Stimulated activated CD4-positive, alpha-beta T cell treated with anti-CD3 and anti-CD28 coated beads, Interleukin-15, amount 100 ng/mL, for 1 hour (primary cell): ENCODE data around the gene PYGL.
"Not testable (repeated sequence)": the region's sequence is repeated elsewhere in the genome, so short reads cannot be mapped to it uniquely, and the experiment has no call there.

ENCODE experiments used
- DNase-seq, 2 donors: peaks; one replicate each; pipeline ENCODE4 v3.0.0-alpha.2; 2020; ENCODE audit warnings: low read depth in 1 of 2, low spot score in 1 of 2

PYGL gene

GRCh38 chr14:50943943-50944646, at the start of gene PYGL:
Gene PYGL (minus strand): TSS chr14:50944483. CDS start chr14:50944403, 80 bp downstream.
- peak in 1 of 2 donors; percentile 16 for DNase-seq

DNA sequence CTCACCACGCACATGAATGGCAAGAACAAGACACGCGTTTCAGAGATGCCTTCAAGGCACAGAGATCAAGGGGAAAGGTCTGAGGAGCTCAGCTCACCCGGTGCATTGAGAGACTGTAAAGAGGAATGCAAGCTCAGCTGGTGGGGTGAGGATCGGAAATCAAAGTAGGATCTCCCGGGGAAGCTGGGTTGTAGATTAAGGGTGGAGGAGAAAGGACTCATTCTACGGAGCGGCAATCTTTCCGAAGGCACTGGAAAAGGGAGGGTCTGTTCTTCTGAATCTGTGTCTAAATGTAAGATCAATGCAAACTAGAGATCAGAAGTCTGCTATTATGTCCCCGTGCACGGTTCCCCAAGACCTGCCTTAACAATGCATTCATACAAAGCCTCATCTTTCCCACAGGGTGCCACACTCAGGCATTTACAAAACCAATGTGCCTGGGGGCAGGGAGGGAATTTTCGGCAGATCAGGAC, 41.6 kb upstream of the PYGL start:
- DNase-seq, result no peak

- no peak for DNase-seq
These were observed 41.0 kb upstream of the PYGL start for GRCh38 chr14:50985124-50985858.

DNA sequence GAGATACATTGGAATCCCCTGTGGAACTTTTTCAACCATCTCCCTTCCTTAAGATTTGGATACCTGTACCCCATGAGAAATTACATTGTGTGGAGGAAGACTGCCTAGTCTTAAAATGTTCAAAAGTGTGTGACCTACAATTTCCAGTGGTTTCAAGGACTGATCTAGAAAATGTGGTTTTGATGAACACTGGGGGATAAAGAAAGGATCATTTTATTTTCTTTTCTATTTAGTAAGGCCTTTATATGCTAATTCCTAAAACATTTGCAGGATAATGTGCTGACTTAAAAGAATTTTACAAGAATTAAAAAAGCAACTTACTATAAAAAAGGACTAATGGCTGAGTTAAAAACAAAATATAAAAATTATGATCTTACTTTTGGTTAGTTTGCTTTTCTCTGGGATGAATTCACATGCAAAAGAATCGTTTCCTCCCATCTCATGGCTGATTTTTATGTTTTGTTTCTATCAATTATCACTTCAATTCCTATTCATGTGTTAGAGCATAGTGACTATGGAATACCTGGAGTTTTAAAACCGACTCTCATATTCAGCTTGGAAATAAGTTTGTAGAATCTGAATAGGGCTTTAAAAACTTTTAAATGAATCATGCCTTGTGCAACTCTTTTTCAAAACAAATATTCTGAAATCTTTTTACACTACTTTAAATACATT, 39.9 kb upstream of the PYGL start:
- no peak for DNase-seq

DNA sequence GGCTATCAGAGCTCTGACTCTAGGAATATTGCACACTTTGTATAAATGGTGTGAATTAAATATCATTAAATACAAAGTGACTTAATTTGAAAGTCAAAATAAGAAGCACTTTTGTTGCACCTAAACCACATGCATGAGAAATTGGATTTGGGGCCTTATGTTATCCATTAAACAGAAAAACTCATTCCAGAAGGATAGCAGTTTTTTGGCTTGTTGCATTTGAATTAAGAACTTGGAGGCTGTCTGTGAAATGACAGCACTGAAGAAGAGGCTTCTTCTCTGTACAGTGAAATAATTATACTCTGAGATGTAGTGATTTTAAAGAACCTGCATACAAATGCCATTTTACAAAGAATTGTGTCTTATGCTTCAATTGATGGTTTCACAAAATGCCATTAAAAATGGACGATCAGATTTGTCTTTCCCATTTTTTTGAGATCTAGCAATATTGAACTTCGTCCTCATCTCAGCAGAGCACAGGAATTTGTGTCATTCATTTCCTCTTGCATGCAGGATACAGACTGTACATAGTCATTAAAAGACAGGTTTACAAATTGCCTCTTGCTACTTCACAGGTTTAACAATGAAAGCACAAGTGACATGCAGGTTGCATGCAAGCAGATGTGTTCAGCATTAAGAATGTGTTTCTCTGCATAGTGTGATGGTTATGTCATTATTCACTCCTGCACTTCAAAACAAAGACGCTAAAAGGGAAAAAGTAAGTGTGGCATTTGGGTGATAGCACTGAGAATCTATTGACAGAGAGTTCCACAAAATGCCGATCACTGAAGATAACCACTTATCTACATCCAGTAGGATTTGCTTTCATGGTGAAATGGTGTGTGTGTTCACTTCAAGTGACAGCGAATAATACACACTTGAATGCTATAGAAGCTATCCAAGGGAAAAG, 35.9 kb upstream of the PYGL start:
- DNase-seq, result no peak

- DNase-seq, result no peak
These were observed 34.6 kb upstream of the PYGL start for GRCh38 chr14:50978888-50979287.

- no peak for DNase-seq
These were observed 34.2 kb upstream of the PYGL start for GRCh38 chr14:50978529-50978871.

DNA sequence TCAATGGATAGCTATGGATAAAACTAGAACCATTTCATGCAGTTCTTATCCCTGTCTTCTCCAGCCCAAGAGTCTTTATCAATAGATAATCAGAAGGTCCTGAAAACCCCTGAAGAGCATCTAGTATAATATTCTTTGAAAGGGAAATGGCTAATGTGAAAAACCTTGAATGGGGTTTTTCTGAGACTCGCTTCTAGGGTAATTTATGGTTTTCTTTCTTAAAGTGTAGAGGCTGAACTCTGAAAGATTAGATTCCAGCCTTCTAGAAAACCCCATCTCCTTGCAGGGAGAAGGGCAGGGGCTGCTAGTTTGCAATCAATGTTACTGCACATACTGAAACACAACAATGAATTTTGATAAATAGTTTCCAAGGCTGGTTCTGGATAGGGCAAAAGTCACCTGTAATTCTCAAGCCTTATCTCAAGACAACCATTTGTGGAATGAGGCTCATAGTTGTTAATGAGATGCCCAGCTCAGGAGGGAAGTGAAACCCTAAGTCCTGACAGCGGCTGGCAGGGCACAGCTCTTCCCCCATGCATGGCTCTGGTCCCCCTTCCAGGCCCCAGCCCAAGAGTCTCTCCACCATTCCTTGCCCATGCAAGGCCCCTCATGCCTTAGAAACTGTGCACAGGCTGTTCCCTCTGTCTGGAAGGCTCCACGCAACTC, 33.7 kb upstream of the PYGL start:
- no peak for DNase-seq

GRCh38 chr14:50974118-50974517, 29.8 kb upstream of the PYGL start:
- DNase-seq, result no peak

DNA sequence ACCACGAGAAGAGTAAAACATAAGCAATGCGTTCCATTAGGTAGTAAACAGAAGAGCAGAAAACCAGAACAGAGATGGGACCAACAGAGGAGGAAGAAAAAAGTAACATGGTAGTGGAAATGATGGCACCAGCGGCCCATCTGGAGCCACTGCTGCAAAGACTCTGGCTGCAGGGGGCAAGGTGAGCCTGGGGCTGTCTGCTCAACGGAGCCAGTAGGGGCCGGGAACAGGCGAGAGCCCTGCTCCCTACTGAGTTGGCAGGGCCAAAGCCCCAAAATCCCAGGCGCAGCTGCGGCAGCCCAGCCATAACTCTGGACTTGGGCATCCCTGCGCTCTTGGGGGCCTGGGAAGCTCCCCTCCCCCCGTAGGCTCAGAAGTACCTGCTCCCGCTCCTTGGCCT, 28.5 kb upstream of the PYGL start:
- DNase-seq, result no peak

DNA sequence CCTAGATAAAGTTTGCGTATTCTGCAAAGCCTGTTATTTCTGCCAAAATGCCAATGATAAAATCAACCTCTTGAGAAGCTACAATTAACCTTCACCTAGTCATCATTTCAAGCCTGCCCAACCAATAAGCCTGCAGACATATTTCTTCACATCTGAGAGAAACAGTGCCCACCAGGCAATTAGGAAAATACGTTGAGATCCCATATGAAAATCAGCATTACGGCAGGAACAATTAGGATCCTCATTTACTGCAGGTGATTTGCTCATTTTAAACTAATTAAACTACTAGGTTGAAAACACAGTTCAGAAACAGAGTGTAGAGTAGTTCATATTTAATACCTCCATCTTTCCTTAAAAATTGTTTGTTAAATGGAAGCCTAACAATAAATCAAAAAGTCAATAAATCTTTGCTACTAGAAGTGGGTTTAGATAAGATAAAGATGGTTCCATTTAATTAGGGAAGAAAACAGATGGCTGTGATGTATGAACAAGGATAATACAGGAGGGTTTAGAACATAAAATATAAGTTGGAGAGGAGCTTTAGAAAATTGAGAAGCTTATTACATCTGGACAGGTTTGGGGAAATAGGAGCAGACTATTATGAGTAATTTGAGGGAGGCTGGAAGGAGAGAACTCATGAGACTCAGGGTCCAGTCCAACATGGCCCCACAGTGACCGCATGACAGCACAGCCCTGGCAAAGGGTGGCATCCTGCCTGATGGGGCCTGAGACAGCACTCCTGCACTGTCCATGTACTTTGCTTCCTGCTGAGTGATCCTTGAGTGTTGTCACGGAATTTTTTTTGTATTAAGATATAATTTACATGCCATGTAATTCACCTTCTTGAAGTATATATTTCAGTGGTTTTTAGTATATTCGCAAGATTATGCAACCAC, 26.9 kb upstream of the PYGL start:
- DNase-seq, result no peak

- DNase-seq, result no peak
These were observed 23.5 kb upstream of the PYGL start for GRCh38 chr14:50967790-50968189.

GRCh38 chr14:50967103-50967502, 22.8 kb upstream of the PYGL start:
- no peak for DNase-seq

GRCh38 chr14:50964683-50965390, 20.6 kb upstream of the PYGL start:
- no peak for DNase-seq

- no peak for DNase-seq
These were observed 19.6 kb upstream of the PYGL start for GRCh38 chr14:50963919-50964318.

GRCh38 chr14:50961605-50962221, 17.4 kb upstream of the PYGL start:
- DNase-seq, result no peak

DNA sequence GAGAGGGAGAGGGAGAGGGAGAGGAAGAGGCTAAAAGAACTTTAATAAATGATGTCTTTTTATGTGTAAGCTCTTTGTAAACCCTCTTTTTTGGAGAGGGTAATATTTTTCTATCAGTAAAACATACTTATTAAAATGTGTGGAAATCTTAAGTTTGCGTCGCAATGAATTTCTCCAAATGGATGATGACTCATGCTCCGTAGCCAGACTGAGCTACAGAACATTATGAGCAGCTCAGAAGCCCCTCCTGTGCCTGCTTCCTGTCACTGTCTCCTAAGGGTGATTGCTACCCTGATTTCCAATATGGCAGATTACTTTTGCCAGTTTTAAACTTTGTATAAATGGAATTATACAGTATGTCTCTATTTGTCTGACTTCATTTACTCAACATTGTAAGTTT, 13.0 kb upstream of the PYGL start:
- DNase-seq, result no peak

- DNase-seq, result not testable (repeated sequence)
These were observed 12.1 kb upstream of the PYGL start for GRCh38 chr14:50956421-50956820.
